H1 (cell line): Measurements from ENCODE around the gene SEMA3B.

Experiments
- BACH1 ChIP-seq: IDR thresholded peaks from 2 replicates; pipeline ENCODE4 v1.6.1; 2012; ENCODE audit warnings: low read length, improper control_type of control experiment
- CREB1 ChIP-seq: IDR thresholded peaks from 2 replicates; pipeline ENCODE4 v1.6.1; 2012; ENCODE audit warnings: inconsistent platforms
- JUND ChIP-seq: IDR thresholded peaks from 2 replicates; pipeline ENCODE4 v1.6.1; 2011; ENCODE audit warnings: mild to moderate bottlenecking, improper control_type of control experiment, low read length
- KDM1A ChIP-seq: fragments of 200-600, 300-600 bp; sonication (generic); IDR thresholded peaks from 2 replicates; pipeline ENCODE4 v1.7.1; 2016; ENCODE audit warnings: mild to moderate bottlenecking, low read length, borderline replicate concordance
- POLR2A ChIP-seq, 2 experiments: IDR thresholded peaks; 1 replicate in 1 of 2; 2 replicates in 1 of 2; pipeline ENCODE4 v1.6.1; 2011; ENCODE audit warnings: low read depth in 2 of 2, low read length in 2 of 2, mild to moderate bottlenecking in 2 of 2; ENCODE audit errors: control extremely low read depth in 1 of 2
- POLR2AphosphoS5 ChIP-seq: IDR thresholded peaks from 2 replicates; pipeline ENCODE4 v1.6.1; 2011; ENCODE audit warnings: low read depth, low read length
- RAD21 ChIP-seq, 2 experiments: IDR thresholded peaks in 1 of 2; conservative IDR thresholded peaks in 1 of 2; 2 replicates each; pipeline ENCODE4 v1.6.1; 2011; ENCODE audit warnings: low read depth in 2 of 2, low read length in 2 of 2, improper control_type of control experiment in 1 of 2, inconsistent platforms in 1 of 2, mild to moderate bottlenecking in 1 of 2, moderate library complexity in 1 of 2
- RFX5 ChIP-seq: IDR thresholded peaks from 2 replicates; pipeline ENCODE4 v1.6.1; 2011; ENCODE audit warnings: low read depth, low read length, improper control_type of control experiment, borderline replicate concordance
- RXRA ChIP-seq: IDR thresholded peaks from 2 replicates; pipeline ENCODE4 v1.6.1; 2011; ENCODE audit warnings: low read depth, mild to moderate bottlenecking, low read length, moderate library complexity; ENCODE audit not compliant: insufficient read depth
- SP1 ChIP-seq: IDR thresholded peaks from 2 replicates; pipeline ENCODE4 v1.6.1; 2011; ENCODE audit warnings: low read depth, low read length
- ZNF274 ChIP-seq: IDR thresholded peaks from 2 replicates; pipeline ENCODE4 v1.7.0; 2012; ENCODE audit warnings: low read length, borderline replicate concordance; ENCODE audit errors: extremely low read depth
- TF ChIP-seq, protein P1 (sequence below), 3 experiments: IDR thresholded peaks; 1 replicate in 2 of 3; 2 replicates in 1 of 3; pipeline versions ENCODE4 v1.5.1 to v1.6.1; 2011; ENCODE audit warnings: low read length in 3 of 3, mild to moderate bottlenecking in 3 of 3, inconsistent platforms in 2 of 3, low read depth in 1 of 3, moderate library complexity in 1 of 3; ENCODE audit not compliant: insufficient read depth in 1 of 3; ENCODE audit errors: control extremely low read depth in 1 of 3
- TF ChIP-seq, protein P2 (sequence below): IDR thresholded peaks from 2 replicates; pipeline ENCODE4 v1.6.1; 2011; ENCODE audit warnings: low read depth, mild to moderate bottlenecking, low read length; ENCODE audit not compliant: insufficient read depth
- TF ChIP-seq, protein P3 (sequence below): IDR thresholded peaks from 2 replicates; pipeline ENCODE4 v1.6.1; 2012; ENCODE audit warnings: inconsistent platforms

DNA sequence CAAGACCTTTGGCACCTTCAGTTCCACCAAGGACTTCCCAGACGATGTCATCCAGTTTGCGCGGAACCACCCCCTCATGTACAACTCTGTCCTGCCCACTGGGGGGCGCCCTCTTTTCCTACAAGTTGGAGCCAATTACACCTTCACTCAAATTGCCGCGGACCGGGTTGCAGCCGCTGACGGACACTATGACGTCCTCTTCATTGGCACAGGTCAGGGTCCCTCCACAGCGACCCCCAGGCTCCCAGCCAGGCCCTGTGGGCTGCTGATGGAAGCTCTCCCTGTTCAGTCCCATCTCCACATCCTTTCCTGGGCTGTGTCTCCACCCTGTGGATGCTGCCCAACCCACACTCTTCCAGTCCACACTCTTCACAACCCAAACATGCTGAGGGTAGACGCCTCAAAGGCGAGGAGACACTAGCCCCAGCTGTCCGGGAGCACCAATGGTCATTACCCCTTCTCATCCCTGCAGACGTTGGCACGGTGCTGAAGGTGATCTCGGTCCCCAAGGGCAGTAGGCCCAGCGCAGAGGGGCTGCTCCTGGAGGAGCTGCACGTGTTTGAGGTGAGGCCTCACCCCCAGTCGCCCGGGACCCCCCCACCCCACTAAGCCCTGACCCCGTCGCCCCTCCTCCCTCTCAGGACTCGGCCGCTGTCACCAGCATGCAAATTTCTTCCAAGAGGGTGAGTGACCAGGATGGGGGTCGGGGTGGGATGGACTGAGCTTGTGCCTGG is 5.6 kb downstream of the SEMA3B start:
- TF ChIP-seq, protein P1, sequence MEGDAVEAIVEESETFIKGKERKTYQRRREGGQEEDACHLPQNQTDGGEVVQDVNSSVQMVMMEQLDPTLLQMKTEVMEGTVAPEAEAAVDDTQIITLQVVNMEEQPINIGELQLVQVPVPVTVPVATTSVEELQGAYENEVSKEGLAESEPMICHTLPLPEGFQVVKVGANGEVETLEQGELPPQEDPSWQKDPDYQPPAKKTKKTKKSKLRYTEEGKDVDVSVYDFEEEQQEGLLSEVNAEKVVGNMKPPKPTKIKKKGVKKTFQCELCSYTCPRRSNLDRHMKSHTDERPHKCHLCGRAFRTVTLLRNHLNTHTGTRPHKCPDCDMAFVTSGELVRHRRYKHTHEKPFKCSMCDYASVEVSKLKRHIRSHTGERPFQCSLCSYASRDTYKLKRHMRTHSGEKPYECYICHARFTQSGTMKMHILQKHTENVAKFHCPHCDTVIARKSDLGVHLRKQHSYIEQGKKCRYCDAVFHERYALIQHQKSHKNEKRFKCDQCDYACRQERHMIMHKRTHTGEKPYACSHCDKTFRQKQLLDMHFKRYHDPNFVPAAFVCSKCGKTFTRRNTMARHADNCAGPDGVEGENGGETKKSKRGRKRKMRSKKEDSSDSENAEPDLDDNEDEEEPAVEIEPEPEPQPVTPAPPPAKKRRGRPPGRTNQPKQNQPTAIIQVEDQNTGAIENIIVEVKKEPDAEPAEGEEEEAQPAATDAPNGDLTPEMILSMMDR (IDR thresholded peaks at IDR 0.05; ENCODE audit: control extremely low read depth in 1 of 3, insufficient read depth in 1 of 3, low read depth in 1 of 3, low read length in 3 of 3): peak in 2 of 3 experiments; percentile 85 to 93; a peak in 3 of 4 replicates
- no peak for TF ChIP-seq POLR2A (IDR thresholded peaks at IDR 0.05; ENCODE audit: control extremely low read depth in 1 of 2, low read depth in 2 of 2, low read length in 2 of 2)
- TF ChIP-seq RFX5: no peak
- no peak for TF ChIP-seq KDM1A
- no peak for TF ChIP-seq BACH1
- TF ChIP-seq RAD21 (IDR thresholded peaks at IDR 0.05 in 1 of 2, conservative IDR thresholded peaks at IDR 0.05 in 1 of 2; ENCODE audit: low read depth in 2 of 2, low read length in 2 of 2): peak; percentile 37 to 57
- TF ChIP-seq CREB1: peak; percentile 82
- TF ChIP-seq, protein P2, sequence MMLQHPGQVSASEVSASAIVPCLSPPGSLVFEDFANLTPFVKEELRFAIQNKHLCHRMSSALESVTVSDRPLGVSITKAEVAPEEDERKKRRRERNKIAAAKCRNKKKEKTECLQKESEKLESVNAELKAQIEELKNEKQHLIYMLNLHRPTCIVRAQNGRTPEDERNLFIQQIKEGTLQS: no peak
- peak; percentile 56 for TF ChIP-seq JUND
- TF ChIP-seq ZNF274: no peak
- TF ChIP-seq POLR2AphosphoS5: no peak
- TF ChIP-seq RXRA: no peak
- TF ChIP-seq SP1: peak; percentile 31; the same call in 1 of the 2 replicates
- TF ChIP-seq, protein P3, sequence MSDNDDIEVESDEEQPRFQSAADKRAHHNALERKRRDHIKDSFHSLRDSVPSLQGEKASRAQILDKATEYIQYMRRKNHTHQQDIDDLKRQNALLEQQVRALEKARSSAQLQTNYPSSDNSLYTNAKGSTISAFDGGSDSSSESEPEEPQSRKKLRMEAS: peak; percentile 31; the same call in 1 of the 2 replicates
